H1 (cell line): ENCODE results near the gene TEX2. TPM values are rescaled to one million over a fixed set of nuclear protein-coding genes. Genes with fewer than 3 reads are reported as not detected.

Experiments used
- CTCF ChIA-PET: fragments of 300-600 bp; sonication (Branson Sonifier 250); formaldehyde crosslinking; loops from one replicate; lab custom pipeline; 2021; ENCODE audit not compliant: partially characterized antibody; lab: Charles Lee
- POLR2A ChIA-PET: fragments of 300-600 bp; sonication (Branson Sonifier 250); formaldehyde crosslinking; loops from one replicate; lab custom pipeline; 2021; ENCODE audit warnings: inconsistent platforms; ENCODE audit not compliant: partially characterized antibody; lab: Charles Lee
- DNase-seq, 2 experiments: peaks; one replicate each; pipeline versions ENCODE4 v3.0.0 to v3.0.0-alpha.2; 2010 to 2022; ENCODE audit warnings: low spot score in 2 of 2, low read depth in 1 of 2, mixed read lengths in 1 of 2
- FAIRE-seq: peaks from 2 replicates; lab custom pipeline; 2011; peaks lifted over from hg19 to GRCh38; lab: Jason Lieb, UNC
- H2AFZ ChIP-seq: 2 replicates; pipeline ENCODE4 v1.8.1; 2012; ENCODE audit warnings: low read length, inconsistent platforms
- H2AK5ac ChIP-seq: 2 replicates; pipeline ENCODE4 v1.6.1; 2013; ENCODE audit warnings: low read depth, low read length
- H2BK120ac ChIP-seq: replicated peaks from 2 replicates; pipeline ENCODE3; 2013; ENCODE audit warnings: low read depth, low read length, inconsistent platforms
- H2BK12ac ChIP-seq: 2 replicates; pipeline ENCODE4 v1.6.1; 2013; ENCODE audit warnings: low read depth, low read length
- H2BK15ac ChIP-seq: 2 replicates; pipeline ENCODE4 v1.6.1; 2013; ENCODE audit warnings: low read length
- H2BK20ac ChIP-seq: 2 replicates; pipeline ENCODE4 v1.6.1; 2013; ENCODE audit warnings: low read length
- H2BK5ac ChIP-seq: 2 replicates; pipeline ENCODE4 v1.6.1; 2013; ENCODE audit warnings: low read depth, low read length
- H3K14ac ChIP-seq: 2 replicates; pipeline ENCODE4 v1.6.1; 2013; ENCODE audit warnings: inconsistent platforms; ENCODE audit not compliant: insufficient read length
- H3K18ac ChIP-seq: 2 replicates; pipeline ENCODE4 v1.6.1; 2013; ENCODE audit warnings: low read length; ENCODE audit errors: extremely low read depth
- H3K23ac ChIP-seq: 2 replicates; pipeline ENCODE4 v1.6.1; 2013; ENCODE audit warnings: inconsistent platforms; ENCODE audit not compliant: insufficient read length
- H3K23me2 ChIP-seq: 2 replicates; pipeline ENCODE4 v1.6.1; 2013; ENCODE audit warnings: low read depth, low read length
- H3K27ac ChIP-seq: 2 replicates; pipeline ENCODE4 v1.6.1; 2011; ENCODE audit warnings: low read depth, low read length, inconsistent platforms
- H3K27me3 ChIP-seq, 4 experiments: replicated peaks in 1 of 4; 1 replicate in 1 of 4; 2 replicates in 3 of 4; pipeline versions ENCODE4 v1.6.1 to v1.8.1; 2011 to 2013; ENCODE audit warnings: low read length in 3 of 4, mild to moderate bottlenecking in 3 of 4, inconsistent platforms in 2 of 4, mixed read lengths in 2 of 4, moderate library complexity in 1 of 4; ENCODE audit not compliant: control insufficient read depth in 3 of 4, insufficient read depth in 3 of 4; ENCODE audit errors: extremely low read depth in 1 of 4
- H3K36me3 ChIP-seq, 4 experiments: 2 replicates each; pipeline versions ENCODE4 v1.6.1 to v1.8.1; 2011 to 2013; ENCODE audit warnings: mild to moderate bottlenecking in 4 of 4, low read length in 3 of 4, moderate library complexity in 2 of 4, control low read depth in 1 of 4, inconsistent platforms in 1 of 4; ENCODE audit not compliant: insufficient read depth in 4 of 4, control insufficient read depth in 2 of 4
- H3K4ac ChIP-seq: replicated peaks from 2 replicates; pipeline ENCODE3; 2013; ENCODE audit warnings: low read length, low read depth, mixed read lengths, inconsistent platforms; ENCODE audit not compliant: insufficient read length
- H3K4me1 ChIP-seq, 4 experiments: replicated peaks in 1 of 4; 1 replicate in 1 of 4; 2 replicates in 3 of 4; pipeline versions ENCODE4 v1.6.1 to v1.8.1; 2011 to 2013; ENCODE audit warnings: low read length in 3 of 4, inconsistent platforms in 2 of 4, mixed read lengths in 1 of 4; ENCODE audit not compliant: insufficient read depth in 4 of 4, control insufficient read depth in 3 of 4
- H3K4me2 ChIP-seq, 2 experiments: 2 replicates each; pipeline versions ENCODE4 v1.6.1 to v1.8.1; 2011 to 2013; ENCODE audit warnings: low read depth in 2 of 2, low read length in 2 of 2, control low read depth in 1 of 2, inconsistent platforms in 1 of 2, mild to moderate bottlenecking in 1 of 2; ENCODE audit not compliant: insufficient read depth in 1 of 2
- H3K4me3 ChIP-seq, 4 experiments: fragments of 200-600, 300-600 bp in 1 of 4; sonication (generic), shearing (Covaris generic), sonication (Bioruptor Twin) in 1 of 4; 2 replicates each; pipeline versions ENCODE4 v1.5.1 to v1.8.1; 2011 to 2016; ENCODE audit warnings: low read length in 4 of 4, low read depth in 3 of 4, control low read depth in 2 of 4, inconsistent platforms in 2 of 4, mild to moderate bottlenecking in 2 of 4, mixed read lengths in 1 of 4, moderate library complexity in 1 of 4; ENCODE audit not compliant: insufficient read depth in 2 of 4; ENCODE audit errors: extremely low read depth in 1 of 4
- H3K56ac ChIP-seq: replicated peaks from 2 replicates; pipeline ENCODE3; 2013; ENCODE audit warnings: low read depth, mild to moderate bottlenecking, mixed read lengths, low read length, inconsistent platforms; ENCODE audit not compliant: insufficient read length
- H3K79me1 ChIP-seq: 2 replicates; pipeline ENCODE4 v1.6.1; 2013; ENCODE audit warnings: low read depth, low read length, control low read depth
- H3K79me2 ChIP-seq, 2 experiments: 2 replicates each; pipeline versions ENCODE4 v1.6.1 to v1.8.1; 2012 to 2013; ENCODE audit warnings: low read length in 2 of 2, mild to moderate bottlenecking in 2 of 2, inconsistent platforms in 1 of 2; ENCODE audit not compliant: insufficient read depth in 2 of 2, control insufficient read depth in 1 of 2
- H3K9ac ChIP-seq, 4 experiments: replicated peaks in 1 of 4; 1 replicate in 1 of 4; 2 replicates in 3 of 4; pipeline versions ENCODE4 v1.6.1 to v1.8.1; 2011 to 2013; ENCODE audit warnings: low read depth in 3 of 4, low read length in 3 of 4, control low read depth in 2 of 4, mild to moderate bottlenecking in 2 of 4, moderate library complexity in 2 of 4, inconsistent platforms in 1 of 4; ENCODE audit errors: extremely low read depth in 1 of 4
- H3K9me3 ChIP-seq, 2 experiments: 2 replicates each; pipeline versions ENCODE4 v1.6.1 to v1.8.1; 2012 to 2013; ENCODE audit warnings: mild to moderate bottlenecking in 2 of 2, moderate library complexity in 2 of 2, control low read depth in 1 of 2, inconsistent platforms in 1 of 2, low read depth in 1 of 2, low read length in 1 of 2, mixed read lengths in 1 of 2; ENCODE audit not compliant: insufficient read depth in 2 of 2
- H4K20me1 ChIP-seq, 2 experiments: replicated peaks in 1 of 2; 2 replicates each; pipeline versions ENCODE3 to v1.8.1; 2011 to 2013; ENCODE audit warnings: inconsistent platforms in 2 of 2, low read length in 2 of 2, mild to moderate bottlenecking in 1 of 2; ENCODE audit not compliant: insufficient read depth in 2 of 2, control insufficient read depth in 1 of 2
- H4K5ac ChIP-seq: 2 replicates; pipeline ENCODE4 v1.6.1; 2013; ENCODE audit warnings: low read length, low read depth, mixed read lengths, inconsistent platforms; ENCODE audit not compliant: insufficient read length
- H4K8ac ChIP-seq: 2 replicates; pipeline ENCODE4 v1.8.0; 2013; ENCODE audit warnings: mild to moderate bottlenecking, moderate library complexity, low read length, inconsistent platforms; ENCODE audit not compliant: insufficient read depth; ENCODE audit errors: extremely low read depth
- H4K91ac ChIP-seq: replicated peaks from 2 replicates; pipeline ENCODE3; 2013; ENCODE audit warnings: low read length, mixed read lengths, inconsistent platforms; ENCODE audit not compliant: insufficient read length
- FOSL1 ChIP-seq: IDR thresholded peaks from 2 replicates; pipeline ENCODE4 v1.6.1; 2011; ENCODE audit warnings: mild to moderate bottlenecking, low read depth, low read length, moderate library complexity; ENCODE audit not compliant: insufficient read depth
- KDM1A ChIP-seq: fragments of 200-600, 300-600 bp; sonication (generic); IDR thresholded peaks from 2 replicates; pipeline ENCODE4 v1.7.1; 2016; ENCODE audit warnings: mild to moderate bottlenecking, low read length, borderline replicate concordance
- KDM5A ChIP-seq: fragments of 200-600 bp; IDR thresholded peaks from 2 replicates; pipeline ENCODE4 v1.7.1; 2012; ENCODE audit warnings: mild to moderate bottlenecking, low read length, inconsistent platforms, mixed read lengths
- POU5F1 ChIP-seq: IDR thresholded peaks from 2 replicates; pipeline ENCODE4 v1.6.1; 2011; ENCODE audit warnings: low read depth, mild to moderate bottlenecking, low read length, moderate library complexity
- WGBS, 2 experiments: shearing (Covaris generic) in 1 of 2; methylation state at CpG; one replicate each; pipeline versions ENCODE4 v1.1.6 to v1.1.7; 2013 to 2015; ENCODE audit warnings: low lambda C conversion rate in 2 of 2, mixed read lengths in 2 of 2, inconsistent platforms in 1 of 2, low coverage in 1 of 2, missing lambda C conversion rate in 1 of 2; ENCODE audit not compliant: insufficient replicate concordance in 2 of 2, insufficient coverage in 1 of 2, insufficient read length in 1 of 2; ENCODE audit errors: extremely low coverage in 1 of 2, missing lambda C conversion rate in 1 of 2; 5-methylcytosine and 5-hydroxymethylcytosine counted together
- polyA plus RNA-seq, 7 experiments: library from polyadenylated mRNA; depleted of rRNA in 3 of 7; stranded (reverse) in 5 of 7; unstranded in 2 of 7; fragments of >200 nt in 5 of 7; fragments of 200-250 nt in 2 of 7; gene quantifications; 1 replicate in 5 of 7; 2 replicates in 1 of 7; 4 replicates in 1 of 7; pipeline versions ENCODE4 v1.2.1 to v1.2.3, GENCODE V29; 2011 to 2013; ENCODE audit warnings: missing spikeins in 2 of 7, mixed read lengths in 2 of 7
- total RNA-seq: library from RNA; stranded (reverse); fragmentation: NEBNext Ultra II Directional; extraction: Animal tissue kit (Norgen Biotek cat#: 25700); gene quantifications from 2 replicates; pipeline ENCODE4 v1.2.1, GENCODE V29; 2021

Gene TEX2
- total and polyA plus RNA-seq, 2 of the 8 experiments (the other 6 are each of a cell fraction or from before 2014, with no cell fraction given): 6.1 to 15.6 TPM

DNA sequence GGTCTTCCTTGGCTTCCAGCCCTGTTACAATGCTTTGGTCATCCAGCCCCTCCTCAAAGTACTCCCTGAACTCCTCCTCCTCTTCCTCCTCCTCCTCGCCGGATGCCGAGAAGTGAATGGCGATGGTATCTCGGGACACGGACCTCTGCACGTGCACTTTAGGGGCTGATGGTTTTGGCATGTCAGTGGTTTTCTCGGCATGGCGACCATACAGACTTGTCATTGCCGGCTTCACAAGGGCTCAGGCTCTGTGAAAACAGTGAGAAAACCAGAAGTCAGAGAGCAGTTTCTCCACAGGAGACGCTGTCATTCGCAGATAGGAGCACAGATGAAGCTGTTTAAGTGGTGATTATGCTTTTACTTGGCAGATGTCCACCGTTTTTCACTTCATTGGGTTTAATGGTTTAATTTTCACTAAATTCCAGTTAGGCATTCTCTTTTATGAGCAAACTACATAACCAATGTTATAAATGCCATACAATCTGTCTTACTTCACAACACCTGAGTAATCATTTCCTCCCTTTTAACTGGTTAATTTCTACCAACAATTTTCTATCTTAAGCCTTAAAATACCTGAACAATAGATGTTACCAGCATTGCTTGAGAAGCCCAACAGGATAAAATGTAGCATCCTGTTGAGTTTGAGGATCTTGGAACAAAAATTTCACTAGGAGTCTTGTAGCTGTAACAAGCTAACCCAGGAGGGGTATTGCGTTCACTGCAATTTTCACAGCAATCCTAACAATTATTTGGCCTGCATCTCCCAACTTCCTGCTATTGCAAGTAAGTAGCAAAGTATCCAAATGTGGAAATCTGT, 48.9 kb downstream of the TEX2 start:
- ChIA-PET POLR2A (interaction anchor here (1.0 kb wide), 1 partner anchor 60 kb away, joined by 3 read pairs; no protein-coding TSS in a partner anchor), CTCF (interaction anchor here (1.4 kb wide), 1 partner anchor 68 kb away, joined by 4 read pairs; no protein-coding TSS in a partner anchor)
- no peak for DNase-seq
- Histone ChIP-seq H3K36me3 (peaks cover 0 to 4% (median 0%) of the 10 kb centered on the region in 4 experiments; a peak in 2 of 8 replicates), H3K27ac (no peak overlapping the region), H3K4ac (no peak overlapping the region), H4K20me1 (no peaks in the 10 kb centered on the region), H4K8ac (no peak overlapping the region), H2AK5ac (no peak overlapping the region), H2BK5ac (no peak overlapping the region), H3K56ac (no peak overlapping the region), H2BK15ac (no peak overlapping the region), H3K27me3 (no peaks in the 10 kb centered on the region), H3K23me2 (no peaks in the 10 kb centered on the region), H3K79me1 (no peaks in the 10 kb centered on the region; the same call in 1 of the 2 replicates), H3K9ac (no peak overlapping the region), H2BK12ac (no peak overlapping the region), H3K4me2 (no peak overlapping the region), H3K9me3 (no peaks in the 10 kb centered on the region), H2BK20ac (no peak overlapping the region), H3K4me1 (peaks cover 3 to 18% (median 7%) of the 10 kb centered on the region in 4 experiments), H4K91ac (no peak overlapping the region), H3K79me2 (peaks cover 0 to 8% of the 10 kb centered on the region in 2 experiments; a peak in 1 of 4 replicates), H2AFZ (no peak overlapping the region), H3K23ac (no peak overlapping the region), H3K4me3 (no peak overlapping the region), H4K5ac (no peak overlapping the region), H3K14ac (no peak overlapping the region), H2BK120ac (no peak overlapping the region), H3K18ac (no peak overlapping the region)
- WGBS, 2 experiments: 89% methylated on average over 14 of the region's 14 CpGs; no CpG with 5 or more reads in 1 of the 2 experiments
- TF ChIP-seq KDM5A (no peak), FOSL1 (no peak), KDM1A (no peak), POU5F1 (no peak)
- no peak for FAIRE-seq
